Measurements from ENCODE around the gene PLPP3.

The PLPP3 gene

DNA sequence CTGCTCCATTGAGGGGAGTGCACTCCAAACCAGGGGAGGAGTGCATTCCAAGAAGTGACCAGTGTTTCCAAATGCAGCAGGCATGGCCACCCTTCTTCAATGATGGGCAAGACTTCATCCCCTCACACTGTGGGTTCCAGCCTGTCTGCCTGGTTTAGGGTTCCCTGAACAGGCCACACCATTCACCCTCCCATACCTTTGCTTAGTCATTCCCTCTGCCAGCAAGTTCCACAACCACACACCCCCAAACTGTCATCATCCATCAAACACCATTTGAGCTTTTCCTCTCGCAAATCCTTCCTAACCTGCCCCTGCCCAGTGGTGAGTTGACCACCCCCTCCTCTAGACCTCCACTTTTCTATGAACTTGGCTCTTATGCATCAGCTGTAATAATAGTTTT lies 116.0 kb downstream of the PLPP3 start:
- DNase-seq (ENCODE audit: low read depth in 2 of 2, low spot score in 1 of 2) = no peak

- no peak for DNase-seq (ENCODE audit: low read depth in 2 of 2, low spot score in 1 of 2)
These were observed 117.2 kb downstream of the PLPP3 start for GRCh38 chr1:56462209-56462608.

DNA sequence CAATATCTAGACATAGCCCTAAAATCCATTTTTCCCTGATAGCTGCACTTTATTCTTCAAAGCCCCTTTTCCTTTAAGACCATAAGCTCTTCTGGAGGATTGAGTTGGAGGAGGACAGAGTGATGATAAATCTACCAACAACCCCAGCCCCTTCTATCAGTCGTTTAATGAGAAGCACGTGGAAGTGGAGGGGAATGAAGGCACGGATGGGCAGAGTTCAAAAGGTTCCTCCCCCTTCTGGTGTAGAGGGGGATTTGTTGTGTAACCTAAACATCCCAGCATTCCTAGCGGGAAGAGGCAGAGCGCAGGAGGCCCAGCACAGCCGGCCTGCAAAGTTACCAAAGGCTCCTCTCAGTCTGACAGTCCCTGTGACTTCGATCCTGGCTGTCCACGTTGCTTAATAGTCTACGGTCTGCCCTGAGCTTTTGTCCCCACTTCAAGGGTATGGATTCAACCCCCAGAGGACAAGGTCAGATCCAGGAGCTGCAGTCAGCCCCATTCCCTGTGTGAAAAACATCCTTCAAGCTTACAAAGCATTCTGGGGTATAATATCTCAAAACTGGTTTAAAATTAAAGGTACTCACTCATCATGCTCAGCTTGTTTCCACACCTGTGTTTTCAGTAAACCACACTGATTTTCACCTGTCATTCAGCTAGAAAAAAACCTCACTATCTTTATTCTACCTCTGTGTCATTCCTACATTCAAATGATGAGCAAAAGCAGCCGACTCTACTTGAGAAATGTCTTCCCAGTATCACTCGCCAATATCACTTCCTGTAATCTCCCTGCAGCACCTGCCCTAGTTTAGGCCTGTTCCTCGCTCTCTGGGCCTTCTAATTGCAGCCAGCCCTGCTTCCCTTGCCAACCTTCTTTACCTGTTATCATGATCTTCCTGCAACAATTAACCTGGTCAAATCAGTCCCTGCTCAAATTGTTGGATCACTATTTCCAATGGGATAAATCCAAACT lies 117.9 kb downstream of the PLPP3 start:
- no peak for DNase-seq (ENCODE audit: low read depth in 2 of 2, low spot score in 1 of 2)

- DNase-seq (ENCODE audit: low read depth in 2 of 2, low spot score in 1 of 2) = no peak
These were observed 120.1 kb downstream of the PLPP3 start for GRCh38 chr1:56459260-56459659.

DNA sequence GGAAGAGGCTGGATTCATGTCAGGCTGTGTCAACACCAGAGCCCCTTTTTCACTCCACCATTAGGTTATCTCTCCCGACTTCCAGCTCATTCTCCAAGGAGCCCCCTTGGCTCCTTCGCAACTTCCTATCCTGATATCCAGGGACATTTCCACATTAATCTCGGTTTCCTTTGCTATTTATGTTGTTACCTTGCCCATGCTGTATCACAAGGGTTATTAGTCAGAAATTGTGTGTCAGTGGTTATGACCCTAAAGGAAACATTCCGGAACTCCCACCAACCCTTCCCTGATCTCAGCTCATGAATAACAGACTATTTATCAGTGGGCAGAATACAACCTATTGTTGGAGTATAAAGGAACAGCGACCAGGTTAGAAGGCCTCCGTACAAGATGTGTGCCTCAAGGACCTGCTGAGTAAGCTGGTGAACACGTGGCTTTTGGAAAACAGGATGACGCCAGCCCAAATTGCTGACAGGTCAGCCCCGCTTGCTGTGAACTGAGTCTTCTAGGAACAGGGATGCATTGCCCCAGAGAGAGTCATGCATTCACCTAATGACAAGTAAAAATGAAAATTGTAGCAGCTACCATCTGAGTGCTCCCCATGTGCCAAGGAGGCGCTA lies 121.5 kb downstream of the PLPP3 start:
- no peak for DNase-seq (ENCODE audit: low read depth in 2 of 2, low spot score in 1 of 2)

GRCh38 chr1:56456435-56457101 lies 122.8 kb downstream of the PLPP3 start:
- DNase-seq (ENCODE audit: low read depth in 2 of 2, low spot score in 1 of 2) = no peak

DNA sequence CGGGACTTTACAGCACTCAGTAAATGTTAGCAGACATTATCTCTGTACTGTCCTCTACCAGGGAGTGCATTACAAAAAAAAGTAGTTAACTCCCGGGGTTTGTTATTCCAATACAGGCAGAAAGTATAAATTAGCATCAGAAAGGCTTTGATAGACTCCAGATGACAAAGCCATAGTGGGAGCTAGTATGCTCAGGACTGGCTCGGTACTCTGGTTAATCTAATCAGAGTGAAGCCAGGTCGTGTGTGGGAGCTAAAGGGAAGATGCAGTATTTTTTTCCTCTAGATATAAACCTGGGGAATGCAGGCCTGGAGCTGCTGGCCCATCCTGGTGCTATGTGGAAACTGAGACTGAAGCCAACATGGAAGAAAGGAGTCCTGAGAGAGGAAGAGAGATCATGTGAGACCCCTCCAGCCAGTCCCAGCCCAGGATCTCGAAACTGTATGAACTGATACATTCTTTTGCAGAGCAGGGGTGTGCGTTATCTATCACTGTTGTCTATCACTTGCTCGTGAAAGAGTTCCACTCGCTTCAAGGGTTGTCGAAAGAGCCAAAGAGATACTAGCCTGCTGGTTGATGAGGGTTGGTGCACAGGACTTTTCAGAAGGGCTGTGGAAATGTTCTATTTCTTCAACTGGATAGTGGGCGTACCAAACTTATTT lies 125.8 kb downstream of the PLPP3 start:
- no peak for DNase-seq (ENCODE audit: low read depth in 2 of 2, low spot score in 1 of 2)

DNA sequence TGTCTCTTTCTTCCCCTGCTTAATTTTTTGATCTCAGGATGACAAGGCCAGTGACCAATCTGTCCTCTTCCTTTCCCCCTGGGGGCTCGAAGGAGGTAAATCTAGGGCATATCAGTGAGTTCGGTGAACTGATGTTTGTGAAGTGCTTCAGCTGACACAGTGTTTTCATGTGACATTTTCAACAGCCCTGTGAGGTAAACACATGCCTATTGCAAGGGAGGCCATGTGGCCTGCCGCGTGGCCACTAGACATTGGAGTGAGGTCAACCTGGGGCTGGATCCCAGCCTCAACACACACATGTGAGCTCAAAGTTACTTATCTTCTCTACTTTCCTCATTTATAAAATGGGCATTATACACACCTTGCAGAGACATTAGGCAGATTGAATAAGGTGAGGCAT lies 126.3 kb downstream of the PLPP3 start:
- no peak for DNase-seq (ENCODE audit: low read depth in 2 of 2, low spot score in 1 of 2)

GRCh38 chr1:56452027-56453011 lies 127.0 kb downstream of the PLPP3 start:
- DNase-seq (ENCODE audit: low read depth in 2 of 2, low spot score in 1 of 2) = no peak

- no peak for DNase-seq (ENCODE audit: low read depth in 2 of 2, low spot score in 1 of 2)
These were observed 127.9 kb downstream of the PLPP3 start for GRCh38 chr1:56451491-56451890.

GRCh38 chr1:56450004-56450666 lies 129.2 kb downstream of the PLPP3 start:
- no peak for DNase-seq (ENCODE audit: low read depth in 2 of 2, low spot score in 1 of 2)

DNA sequence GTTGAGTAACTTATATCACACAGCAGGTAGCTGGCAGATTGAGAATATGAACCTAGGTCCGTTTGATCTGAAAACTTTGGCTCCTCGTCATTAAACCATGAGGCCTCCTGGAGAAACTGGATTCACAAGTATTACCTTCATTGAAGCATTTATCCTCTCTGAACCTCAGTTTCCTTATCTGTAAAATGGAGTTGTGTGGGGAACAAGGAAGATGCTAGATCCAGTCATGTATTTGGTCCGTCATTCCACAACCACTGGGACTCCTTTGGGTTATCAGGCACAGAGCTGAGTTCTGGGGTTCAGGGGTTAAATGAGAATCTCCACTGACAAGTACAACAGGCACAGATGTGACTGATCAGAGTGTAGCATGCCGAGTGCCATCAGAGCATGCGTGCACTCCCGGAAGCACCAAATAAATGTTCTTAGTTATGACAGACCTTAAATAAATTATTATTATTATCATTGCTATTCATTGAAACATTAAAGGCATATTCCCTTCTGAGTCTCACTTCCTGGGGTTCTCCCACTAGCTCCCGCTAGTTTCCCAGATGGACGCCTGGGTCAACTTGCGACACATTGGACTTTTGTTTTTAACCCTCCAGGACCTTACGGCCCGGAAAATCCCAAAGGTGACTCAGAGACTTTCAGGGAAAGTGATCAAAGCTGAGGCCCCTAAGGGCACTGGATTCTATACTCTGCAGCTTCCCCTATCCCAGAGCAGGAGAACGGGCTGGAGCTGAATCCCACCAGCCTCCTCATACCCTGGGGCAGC lies 130.6 kb downstream of the PLPP3 start:
- no peak for DNase-seq (ENCODE audit: low read depth in 2 of 2, low spot score in 1 of 2)

DNA sequence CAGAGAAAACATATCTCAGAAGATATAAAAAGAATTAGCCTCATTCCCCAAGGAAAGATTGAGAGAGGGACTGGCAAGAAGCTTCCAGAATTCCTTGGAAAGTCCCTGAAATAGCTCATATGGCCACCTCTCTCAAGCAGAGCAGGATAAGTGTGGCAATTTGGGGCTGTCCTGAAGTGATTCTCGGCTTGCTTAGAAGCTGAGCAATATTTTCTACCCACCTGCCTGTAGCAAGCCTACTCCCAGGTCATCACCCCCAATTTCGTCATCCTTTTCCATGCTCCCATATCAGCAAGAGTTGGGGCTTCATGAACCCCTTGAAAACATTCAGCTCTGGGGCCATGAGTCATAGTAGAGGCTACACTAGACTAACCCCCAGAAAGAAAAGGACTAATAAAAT lies 131.5 kb downstream of the PLPP3 start:
- no peak for DNase-seq (ENCODE audit: low read depth in 2 of 2, low spot score in 1 of 2)

GRCh38 chr1:56446531-56447098 lies 132.7 kb downstream of the PLPP3 start:
- DNase-seq (ENCODE audit: low read depth in 2 of 2, low spot score in 1 of 2) = no peak

- DNase-seq (ENCODE audit: low read depth in 2 of 2, low spot score in 1 of 2) = no peak
These were observed 134.3 kb downstream of the PLPP3 start for GRCh38 chr1:56444960-56445646.
